ENCODE measurements around the gene SLCO3A1. TPM values are rescaled to one million over a fixed set of nuclear protein-coding genes. Genes with fewer than 3 reads are reported as not detected.

The SLCO3A1 gene
- total and polyA plus RNA-seq, 2 of the 8 experiments (the other 6 are each of a cell fraction or from before 2014, with no cell fraction given) = 15.1 to 20.4 TPM

- H2AFZ ChIP-seq (ENCODE audit: low read length) = no peak overlapping the region
These were observed 313.9 kb downstream of the SLCO3A1 start for GRCh38 chr15:92167451-92167850.

More at GRCh38 chr15:92167451-92167850, 313.9 kb downstream of the SLCO3A1 start:
- no peaks in the 10 kb centered on the region for H4K20me1 ChIP-seq (replicated peaks in 1 of 2; ENCODE audit: control insufficient read depth in 1 of 2, insufficient read depth in 2 of 2, low read length in 2 of 2)
- no peak overlapping the region for H3K14ac ChIP-seq (ENCODE audit: insufficient read length)
- no peak overlapping the region for H3K4ac ChIP-seq (replicated peaks; ENCODE audit: insufficient read length, low read depth, low read length)
- H3K79me1 ChIP-seq (ENCODE audit: low read depth, low read length) = no peaks in the 10 kb centered on the region
- H2BK15ac ChIP-seq (ENCODE audit: low read length) = no peak overlapping the region
- H2AK5ac ChIP-seq (ENCODE audit: low read depth, low read length) = no peak overlapping the region
- no peak for DNase-seq (ENCODE audit: low read depth in 1 of 2, low spot score in 2 of 2)
- H3K27ac ChIP-seq (ENCODE audit: low read depth, low read length) = no peak overlapping the region
- H3K79me2 ChIP-seq (ENCODE audit: control insufficient read depth in 1 of 2, insufficient read depth in 2 of 2, low read length in 2 of 2) = no peaks in the 10 kb centered on the region
- H3K4me3 ChIP-seq (ENCODE audit: extremely low read depth in 1 of 4, insufficient read depth in 2 of 4, low read depth in 3 of 4, low read length in 4 of 4) = no peak overlapping the region
- H4K8ac ChIP-seq (ENCODE audit: extremely low read depth, insufficient read depth, low read length) = no peak overlapping the region
- no peak overlapping the region for H2BK20ac ChIP-seq (ENCODE audit: low read length)
- H3K18ac ChIP-seq (ENCODE audit: extremely low read depth, low read length) = no peak overlapping the region
- H3K56ac ChIP-seq (replicated peaks; ENCODE audit: insufficient read length, low read depth, low read length) = no peak overlapping the region
- no peak overlapping the region for H2BK120ac ChIP-seq (replicated peaks; ENCODE audit: low read depth, low read length)
- WGBS, 2 experiments (ENCODE audit: extremely low coverage in 1 of 2, insufficient coverage in 1 of 2, insufficient read length in 1 of 2, insufficient replicate concordance in 2 of 2, low coverage in 1 of 2, low lambda C conversion rate in 2 of 2, missing lambda C conversion rate in 1 of 2) = 86 to 100% methylated on average over 2 to 7 of the region's 7 CpGs
- no peak overlapping the region for H3K9ac ChIP-seq (replicated peaks in 1 of 4; ENCODE audit: extremely low read depth in 1 of 4, low read depth in 3 of 4, low read length in 3 of 4)
- no peaks in the 10 kb centered on the region for H3K27me3 ChIP-seq (replicated peaks in 1 of 4; ENCODE audit: control insufficient read depth in 3 of 4, extremely low read depth in 1 of 4, insufficient read depth in 3 of 4, low read length in 3 of 4)
- POLR2A ChIA-PET (ENCODE audit: partially characterized antibody) = interaction anchor here (1.3 kb wide), 1 partner anchor 15 kb away, joined by 3 read pairs; no protein-coding TSS in a partner anchor
- H3K4me2 ChIP-seq (ENCODE audit: insufficient read depth in 1 of 2, low read depth in 2 of 2, low read length in 2 of 2) = no peak overlapping the region
- no peaks in the 10 kb centered on the region for H3K23me2 ChIP-seq (ENCODE audit: low read depth, low read length)
- H2BK12ac ChIP-seq (ENCODE audit: low read depth, low read length) = no peak overlapping the region
- TF ChIP-seq SUZ12 (IDR thresholded peaks at IDR 0.05; ENCODE audit: low read length) (no peak), GTF2F1 (IDR thresholded peaks at IDR 0.05; ENCODE audit: borderline replicate concordance, low read depth, low read length) (no peak), GABPA (IDR thresholded peaks at IDR 0.05; ENCODE audit: borderline replicate concordance, insufficient read depth, low read length) (no peak), PHF8 (conservative IDR thresholded peaks at IDR 0.05; ENCODE audit: low read depth, low read length) (no peak), RNF2 (IDR thresholded peaks at IDR 0.05; ENCODE audit: borderline replicate concordance, low read depth, low read length, missing control alignments, poor library complexity, severe bottlenecking) (no peak), KDM5A (IDR thresholded peaks at IDR 0.05; ENCODE audit: low read length) (no peak), RBBP5 (IDR thresholded peaks at IDR 0.05; ENCODE audit: borderline replicate concordance, low read depth, low read length) (no peak), SP2 (IDR thresholded peaks at IDR 0.05; ENCODE audit: low read length) (no peak), EGR1 (IDR thresholded peaks at IDR 0.05; ENCODE audit: borderline replicate concordance, low read depth, low read length) (no peak), ASH2L (IDR thresholded peaks at IDR 0.05; ENCODE audit: low read length) (no peak)
- TF ChIP-seq, protein P1, sequence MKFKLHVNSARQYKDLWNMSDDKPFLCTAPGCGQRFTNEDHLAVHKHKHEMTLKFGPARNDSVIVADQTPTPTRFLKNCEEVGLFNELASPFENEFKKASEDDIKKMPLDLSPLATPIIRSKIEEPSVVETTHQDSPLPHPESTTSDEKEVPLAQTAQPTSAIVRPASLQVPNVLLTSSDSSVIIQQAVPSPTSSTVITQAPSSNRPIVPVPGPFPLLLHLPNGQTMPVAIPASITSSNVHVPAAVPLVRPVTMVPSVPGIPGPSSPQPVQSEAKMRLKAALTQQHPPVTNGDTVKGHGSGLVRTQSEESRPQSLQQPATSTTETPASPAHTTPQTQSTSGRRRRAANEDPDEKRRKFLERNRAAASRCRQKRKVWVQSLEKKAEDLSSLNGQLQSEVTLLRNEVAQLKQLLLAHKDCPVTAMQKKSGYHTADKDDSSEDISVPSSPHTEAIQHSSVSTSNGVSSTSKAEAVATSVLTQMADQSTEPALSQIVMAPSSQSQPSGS (IDR thresholded peaks at IDR 0.05; ENCODE audit: low read length) = no peak
- no peak overlapping the region for H2BK5ac ChIP-seq (ENCODE audit: low read depth, low read length)
- peaks cover 15 to 21% (median 17%) of the 10 kb centered on the region in 4 experiments for H3K4me1 ChIP-seq (replicated peaks in 1 of 4; ENCODE audit: control insufficient read depth in 3 of 4, insufficient read depth in 4 of 4, low read length in 3 of 4)
- no peak for FAIRE-seq
- no peaks in the 10 kb centered on the region for H3K9me3 ChIP-seq (ENCODE audit: insufficient read depth in 2 of 2, low read depth in 1 of 2, low read length in 1 of 2)
- H4K5ac ChIP-seq (ENCODE audit: insufficient read length, low read depth, low read length) = no peak overlapping the region
- H4K91ac ChIP-seq (replicated peaks; ENCODE audit: insufficient read length, low read length) = no peak overlapping the region
- H3K36me3 ChIP-seq (ENCODE audit: control insufficient read depth in 2 of 4, insufficient read depth in 4 of 4, low read length in 3 of 4) = no peaks in the 10 kb centered on the region
- H3K23ac ChIP-seq (ENCODE audit: insufficient read length) = no peak overlapping the region
- CTCF ChIA-PET (ENCODE audit: partially characterized antibody) = interaction anchor here (1.3 to 2.5 kb wide), 4 partner anchors 9 to 157 kb away, joined by 3 to 9 read pairs (median 3); no protein-coding TSS in a partner anchor
